HFF-Myc (cell line): Measurements from ENCODE around the gene TPX2.

ENCODE experiments used
- DNase-seq: peaks from one replicate; pipeline ENCODE4 v3.0.0-alpha.2; 2011; ENCODE audit warnings: low read depth; ENCODE audit errors: extremely low read depth
- H3K4me3 ChIP-seq: replicated peaks from 2 replicates; pipeline ENCODE4 v1.5.1; 2011; ENCODE audit warnings: low read depth, mild to moderate bottlenecking, control low read depth, low read length
- TF ChIP-seq, protein P1 (sequence below): IDR thresholded peaks from 2 replicates; pipeline ENCODE4 v1.5.1; 2012; ENCODE audit warnings: mild to moderate bottlenecking, low read depth, low read length, control low read depth; ENCODE audit errors: missing control alignments

TPX2 gene

DNA sequence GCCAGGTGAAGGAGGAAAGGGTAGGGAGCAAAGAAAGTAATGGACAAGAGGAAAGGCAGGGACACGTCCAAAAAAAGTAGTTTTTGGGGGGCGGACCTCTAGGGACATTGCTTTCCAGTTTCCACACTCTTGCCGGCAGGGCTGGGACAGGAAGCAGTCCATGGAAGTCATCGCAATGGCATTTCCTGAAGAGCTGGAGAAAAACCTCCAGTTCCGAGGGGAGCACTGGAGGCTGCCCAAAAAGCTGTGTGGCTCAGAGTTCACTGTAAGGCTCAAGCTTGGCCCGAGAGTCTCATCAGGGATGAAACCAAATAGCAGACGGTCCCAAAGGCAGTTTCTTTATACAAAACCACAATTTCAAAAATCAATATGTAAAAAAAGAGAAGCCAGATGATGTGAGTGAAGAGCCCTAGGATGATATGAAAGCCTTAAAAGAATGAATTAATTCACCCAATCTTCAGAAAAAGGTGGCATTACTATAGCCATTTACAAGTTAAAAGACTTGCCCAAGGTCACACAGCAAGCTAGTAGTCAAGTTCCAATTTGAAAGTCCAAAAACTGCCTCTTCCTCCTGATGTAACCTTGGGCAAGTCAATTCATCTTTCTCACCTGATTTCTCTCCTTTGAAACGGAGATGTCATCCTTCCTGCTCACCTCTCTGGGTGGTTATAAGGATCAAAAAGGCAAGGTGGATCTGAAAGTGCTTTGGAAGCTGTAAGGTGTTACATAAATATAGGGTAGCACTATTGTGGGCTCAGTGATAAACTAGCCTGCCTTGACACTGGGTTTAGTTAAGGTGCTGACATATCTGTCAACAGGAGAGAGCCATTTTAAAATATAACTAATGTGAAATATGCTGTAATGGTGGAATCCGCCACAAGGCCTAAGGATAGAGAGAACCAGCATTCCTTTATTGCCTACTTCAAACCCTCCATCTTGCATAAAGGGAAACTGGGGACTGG, 25.5 kb upstream of the TPX2 start:
- H3K4me3 ChIP-seq, result peak overlapping the region; percentile 22
- DNase-seq, result peak; percentile 79
- TF ChIP-seq, protein P1, sequence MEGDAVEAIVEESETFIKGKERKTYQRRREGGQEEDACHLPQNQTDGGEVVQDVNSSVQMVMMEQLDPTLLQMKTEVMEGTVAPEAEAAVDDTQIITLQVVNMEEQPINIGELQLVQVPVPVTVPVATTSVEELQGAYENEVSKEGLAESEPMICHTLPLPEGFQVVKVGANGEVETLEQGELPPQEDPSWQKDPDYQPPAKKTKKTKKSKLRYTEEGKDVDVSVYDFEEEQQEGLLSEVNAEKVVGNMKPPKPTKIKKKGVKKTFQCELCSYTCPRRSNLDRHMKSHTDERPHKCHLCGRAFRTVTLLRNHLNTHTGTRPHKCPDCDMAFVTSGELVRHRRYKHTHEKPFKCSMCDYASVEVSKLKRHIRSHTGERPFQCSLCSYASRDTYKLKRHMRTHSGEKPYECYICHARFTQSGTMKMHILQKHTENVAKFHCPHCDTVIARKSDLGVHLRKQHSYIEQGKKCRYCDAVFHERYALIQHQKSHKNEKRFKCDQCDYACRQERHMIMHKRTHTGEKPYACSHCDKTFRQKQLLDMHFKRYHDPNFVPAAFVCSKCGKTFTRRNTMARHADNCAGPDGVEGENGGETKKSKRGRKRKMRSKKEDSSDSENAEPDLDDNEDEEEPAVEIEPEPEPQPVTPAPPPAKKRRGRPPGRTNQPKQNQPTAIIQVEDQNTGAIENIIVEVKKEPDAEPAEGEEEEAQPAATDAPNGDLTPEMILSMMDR, result no peak

DNA sequence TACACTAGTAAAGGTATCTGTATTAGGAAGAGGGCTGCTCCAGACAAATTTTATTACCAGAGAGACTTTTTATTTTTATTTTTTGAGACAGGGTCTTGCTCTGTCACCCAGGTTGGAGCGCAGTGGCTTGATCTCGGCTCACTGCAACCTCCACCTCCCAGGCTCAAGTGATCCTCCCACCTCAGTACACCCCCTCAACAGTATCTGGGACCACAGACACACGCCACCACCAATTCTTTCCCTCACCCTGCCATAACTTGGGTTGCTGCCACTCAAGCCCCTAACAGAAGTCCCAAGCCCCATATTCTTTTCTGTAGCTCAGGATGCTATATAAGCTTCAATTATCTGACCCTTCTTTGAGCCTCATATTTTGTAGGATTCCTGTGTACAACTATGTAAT, 23.3 kb upstream of the TPX2 start:
- DNase-seq, result no peak
- TF ChIP-seq, protein P1, result no peak
- H3K4me3 ChIP-seq, result no peak overlapping the region

DNA sequence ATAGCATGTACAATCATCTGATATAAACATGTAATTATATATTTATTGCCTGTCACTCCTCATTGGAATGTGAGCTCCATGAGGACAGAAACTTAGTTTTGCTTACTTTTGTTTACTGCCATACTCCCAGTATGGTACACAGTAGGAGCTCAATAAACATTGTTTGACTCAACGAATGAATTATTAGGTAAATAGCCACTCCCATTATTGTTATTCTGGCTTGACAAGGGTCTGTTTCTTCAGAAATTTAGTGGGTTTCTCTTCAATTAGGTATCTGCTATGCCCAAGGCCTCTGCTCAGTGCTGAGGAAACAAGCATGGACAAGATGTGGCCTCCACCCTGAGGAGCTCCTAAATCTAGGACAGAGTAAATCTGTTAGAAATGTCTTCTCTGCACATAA, 22.7 kb upstream of the TPX2 start:
- TF ChIP-seq, protein P1, result no peak
- DNase-seq, result no peak
- no peak overlapping the region for H3K4me3 ChIP-seq

DNA sequence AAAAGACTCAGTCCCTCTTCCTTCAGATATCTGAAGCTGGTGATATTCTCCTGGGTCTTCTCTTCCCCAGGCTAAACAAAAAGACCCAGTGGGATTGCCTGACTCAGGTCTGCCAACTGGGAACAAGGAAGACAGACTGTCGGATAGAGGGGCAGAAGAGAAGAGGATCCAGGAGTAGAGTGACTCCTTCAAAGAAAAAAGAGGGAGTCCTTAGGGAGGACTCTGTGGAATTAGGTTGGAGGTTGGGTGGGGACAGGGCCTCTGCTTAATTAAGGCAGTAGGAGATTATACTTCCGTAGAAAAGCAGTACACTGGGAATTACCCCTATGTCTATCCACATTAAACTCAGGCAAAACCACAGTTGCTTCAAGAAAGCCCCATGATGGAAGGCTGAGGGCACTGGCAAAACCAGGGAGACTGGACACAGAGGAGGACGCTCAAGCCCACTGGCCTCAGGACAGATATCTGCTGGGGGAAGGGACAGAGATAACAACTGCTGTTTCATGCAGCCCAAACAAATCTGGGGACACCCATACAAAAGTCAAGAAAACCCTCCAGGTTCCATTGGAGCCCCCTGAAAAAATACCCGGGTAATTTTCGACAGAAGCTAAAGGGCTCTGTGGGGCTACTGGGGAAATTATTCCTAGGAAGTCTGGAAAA, 22.1 kb upstream of the TPX2 start:
- no peak for DNase-seq
- TF ChIP-seq, protein P1, result no peak
- H3K4me3 ChIP-seq, result no peak overlapping the region

DNA sequence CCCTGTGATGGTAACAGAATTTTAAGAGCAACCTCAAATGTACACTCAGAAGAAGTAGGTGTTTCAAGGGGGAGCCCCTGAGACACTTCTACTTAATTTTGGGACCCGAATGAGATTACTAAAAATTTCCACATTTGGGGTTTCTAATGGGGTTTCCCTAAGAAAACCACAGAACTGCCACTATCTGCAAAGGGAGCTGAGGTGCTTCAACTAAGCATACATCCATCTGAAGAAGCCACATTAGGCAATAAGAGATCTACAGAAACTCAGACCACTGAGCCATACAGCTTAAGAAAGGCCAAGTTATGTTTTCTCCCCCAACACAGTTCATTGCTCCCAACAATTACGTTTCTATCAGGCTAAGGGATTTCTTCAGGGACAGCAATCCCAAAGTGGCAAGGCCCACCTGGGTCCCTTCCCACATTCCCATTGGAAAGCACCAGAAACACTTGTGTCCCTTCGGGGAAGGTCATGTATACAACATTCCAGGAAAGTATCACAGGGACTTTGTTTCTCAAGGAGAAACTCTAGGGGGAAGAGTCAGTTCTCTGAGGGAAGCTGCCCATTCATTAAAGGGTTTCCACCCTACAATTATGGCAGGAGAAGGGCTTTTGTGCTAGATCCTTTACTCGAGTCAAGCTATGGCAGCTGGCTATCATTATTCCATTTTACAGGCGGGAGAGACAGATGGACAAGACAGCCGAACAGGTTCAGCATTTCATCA, 21.4 kb upstream of the TPX2 start:
- TF ChIP-seq, protein P1, result no peak
- no peak for DNase-seq

DNA sequence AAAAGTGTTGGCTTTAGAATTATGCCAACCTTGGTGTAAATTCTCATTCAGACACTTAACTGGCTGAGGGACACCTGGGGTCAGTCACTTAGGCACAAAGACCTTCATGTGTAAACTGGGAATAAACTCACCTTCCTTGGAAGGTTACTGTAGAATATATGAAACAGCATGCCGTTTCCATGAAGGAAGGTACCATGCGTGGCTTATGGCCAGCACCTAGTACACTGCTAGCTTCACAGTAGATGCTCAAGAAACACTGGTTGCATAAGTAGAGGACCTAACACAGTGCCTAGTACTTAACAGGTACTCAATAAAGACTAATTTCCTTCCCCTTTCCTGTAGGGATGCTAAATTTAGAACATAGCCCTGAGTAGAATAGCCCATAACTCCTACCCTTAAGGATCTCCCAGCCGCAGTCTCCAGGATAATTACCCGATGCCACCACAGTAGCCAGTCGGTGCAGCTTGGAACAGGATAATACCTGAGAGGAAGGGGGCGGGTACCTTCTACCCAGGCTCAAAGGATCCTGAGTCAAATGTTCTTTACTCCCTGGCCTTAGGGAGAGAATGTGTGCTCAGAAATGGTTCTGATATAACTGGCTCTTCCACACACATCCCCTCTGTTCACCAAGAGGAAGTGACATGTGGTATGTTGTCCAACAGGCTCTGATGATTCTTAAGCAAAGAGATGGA, 20.0 kb upstream of the TPX2 start:
- TF ChIP-seq, protein P1, result no peak
- H3K4me3 ChIP-seq, result peak overlapping the region; percentile 50
- no peak for DNase-seq

More for the DNA sequence above, 21.4 kb upstream of the TPX2 start:
- no peak overlapping the region for H3K4me3 ChIP-seq
